ENCODE data around the gene MRPL20. TPM values are rescaled to one million over a fixed set of nuclear protein-coding genes. Genes with fewer than 3 reads are reported as not detected.

The MRPL20 gene
- total and polyA plus RNA-seq, 9 of the 15 experiments (the other 6 are each of a cell fraction or from before 2014, with no cell fraction given) = 180 to 671 (median 229) TPM

- H3K4me2 ChIP-seq (ENCODE audit: insufficient read depth, low read length) = peak overlapping the region; percentile 89
- FAIRE-seq = no peak
- H3K4me1 ChIP-seq (replicated peaks in 1 of 2; ENCODE audit: control insufficient read depth in 2 of 2, insufficient read depth in 2 of 2, low read length in 2 of 2) = peaks cover 11 to 58% of the 10 kb centered on the region in 2 experiments; a peak in 4 of 5 replicates
- H3K4me3 ChIP-seq = peak overlapping the region; percentile 100
- POLR2A ChIA-PET = interaction anchor here (0.6 to 4.2 kb wide), 13 partner anchors 10 to 128 kb away, joined by 3 to 54 read pairs (median 5); partner anchors contain the start of genes CCNL2, MRPL20 and MXRA8
- peaks cover 29% of the 10 kb centered on the region for H3K79me2 ChIP-seq (ENCODE audit: control insufficient read depth, insufficient read depth, low read length)
- H3K27ac ChIP-seq (ENCODE audit: extremely low read depth, low read depth, low read length) = peak overlapping the region; percentile 97; the same call in 2 of the 3 replicates
- no peak for ATAC-seq
- 61% methylated on average over 10 of the region's 10 CpGs for WGBS (ENCODE audit: insufficient coverage, low coverage, missing lambda C conversion rate)
- H3K27me3 ChIP-seq (ENCODE audit: control insufficient read depth in 2 of 2, insufficient read depth in 2 of 2, low read length in 2 of 2) = no peaks in the 10 kb centered on the region
- CTCF ChIA-PET (ENCODE audit: low intra/inter-chr PET ratio) = no interaction called here
- intact Hi-C loops (cut with micrococcal nuclease) (loop anchor here (5.0 to 10.0 kb wide), 3 partner anchors 54 to 128 kb away; partner anchors contain the start of genes ACAP3, CPTP, INTS11 and PUSL1), in situ Hi-C loops (cut with MboI) (no loop called here)
- peak overlapping the region; percentile 99 for H3K9ac ChIP-seq (ENCODE audit: insufficient read depth in 1 of 2, low read depth in 2 of 2, low read length in 2 of 2)
- peaks cover 3% of the 10 kb centered on the region; the same call in 1 of the 2 replicates for H4K20me1 ChIP-seq (replicated peaks; ENCODE audit: control insufficient read depth, insufficient read depth, low read length)
- peaks cover 1% of the 10 kb centered on the region for H3K9me1 ChIP-seq (ENCODE audit: control insufficient read depth, insufficient read depth, low read length)
- H2AFZ ChIP-seq (ENCODE audit: low read depth, low read length) = peak overlapping the region; percentile 66
- H3K9me3 ChIP-seq (replicated peaks; ENCODE audit: control insufficient read depth, insufficient read depth, low read depth, low read length) = no peaks in the 10 kb centered on the region; the same call in 1 of the 2 replicates
- BruUV-seq (replicated peaks) = no TSS peak
- DNase-seq (ENCODE audit: extremely low read depth in 1 of 4, low spot score in 3 of 4) = no peak
- peaks cover 23% of the 10 kb centered on the region; the same call in 2 of the 3 replicates for H3K36me3 ChIP-seq (ENCODE audit: control insufficient read depth, insufficient read depth, low read length)
- no peak for TF ChIP-seq RBBP5 (IDR thresholded peaks at IDR 0.05; ENCODE audit: borderline replicate concordance, insufficient read depth, low read length, poor library complexity, severe bottlenecking)
- no peak for TF ChIP-seq CBX3 (IDR thresholded peaks at IDR 0.05; ENCODE audit: borderline replicate concordance in 1 of 2, low read length in 2 of 2)
- no peak for TF ChIP-seq ZNF398 (CRISPR knock-in tag; IDR thresholded peaks at IDR 0.05)
- peak; percentile 48; the same call in 1 of the 2 replicates for TF ChIP-seq ZNF143 (CRISPR knock-in tag; IDR thresholded peaks at IDR 0.05)
- TF ChIP-seq YBX1 (IDR thresholded peaks at IDR 0.05) = no peak
- TF ChIP-seq, protein P1, sequence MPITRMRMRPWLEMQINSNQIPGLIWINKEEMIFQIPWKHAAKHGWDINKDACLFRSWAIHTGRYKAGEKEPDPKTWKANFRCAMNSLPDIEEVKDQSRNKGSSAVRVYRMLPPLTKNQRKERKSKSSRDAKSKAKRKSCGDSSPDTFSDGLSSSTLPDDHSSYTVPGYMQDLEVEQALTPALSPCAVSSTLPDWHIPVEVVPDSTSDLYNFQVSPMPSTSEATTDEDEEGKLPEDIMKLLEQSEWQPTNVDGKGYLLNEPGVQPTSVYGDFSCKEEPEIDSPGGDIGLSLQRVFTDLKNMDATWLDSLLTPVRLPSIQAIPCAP (CRISPR knock-in tag; IDR thresholded peaks at IDR 0.05; ENCODE audit: borderline replicate concordance) = no peak
- no peak for TF ChIP-seq MYBL2 (IDR thresholded peaks at IDR 0.05; ENCODE audit: low read depth)
- TF ChIP-seq MYBL2 (CRISPR knock-in tag; IDR thresholded peaks at IDR 0.05; ENCODE audit: borderline replicate concordance) = no peak
- 0 out of 2 replicates have a peak, but pooled peaks have one; percentile 0 for TF ChIP-seq ETV1 (tag; conservative IDR thresholded peaks at IDR 0.05; ENCODE audit: low read depth)
- no peak for TF ChIP-seq TOE1 (IDR thresholded peaks at IDR 0.05; ENCODE audit: borderline replicate concordance)
- no peak for TF ChIP-seq TOE1 (CRISPR knock-in tag; IDR thresholded peaks at IDR 0.05; ENCODE audit: borderline replicate concordance, low read depth)
- no peak for TF ChIP-seq HDAC2 (IDR thresholded peaks at IDR 0.05)
- TF ChIP-seq POLR3A (IDR thresholded peaks at IDR 0.05; ENCODE audit: borderline replicate concordance, extremely low read depth, insufficient read depth, insufficient read length) = no peak
- TF ChIP-seq NRF1 (conservative IDR thresholded peaks at IDR 0.05 in 1 of 2, IDR thresholded peaks at IDR 0.05 in 1 of 2) = 0 out of 4 replicates have a peak, but pooled peaks of 1 of the 2 experiments have one; percentile 1
- TF ChIP-seq SP2 (IDR thresholded peaks at IDR 0.05; ENCODE audit: extremely low read depth, low read depth, low read length, poor library complexity, severe bottlenecking) = no peak
- TF ChIP-seq SMARCB1 (IDR thresholded peaks at IDR 0.05; ENCODE audit: insufficient read length, low read depth) = no peak
- 0 out of 2 replicates have a peak, but pooled peaks have one; percentile 14 for TF ChIP-seq MEF2D (tag; conservative IDR thresholded peaks at IDR 0.05; ENCODE audit: low read depth)
- no peak for TF ChIP-seq ZNF239 (CRISPR knock-in tag; IDR thresholded peaks at IDR 0.05)
- no peak for TF ChIP-seq SREBF2 (CRISPR knock-in tag; IDR thresholded peaks at IDR 0.05)
Measured at GRCh38 chr1:1376551-1377226, 30.4 kb downstream of the MRPL20 start.
